ENCODE results near the gene TTBK2. TPM values are rescaled to one million over a fixed set of nuclear protein-coding genes. Genes with fewer than 3 reads are reported as not detected.
A peak's percentile ranks its signal among the peaks of the same experiment; 100 is the strongest.

Gene TTBK2
- total RNA-seq, 4 donors from 2014 or later, result 6.0 to 16.2 (median 11.9) TPM

DNA sequence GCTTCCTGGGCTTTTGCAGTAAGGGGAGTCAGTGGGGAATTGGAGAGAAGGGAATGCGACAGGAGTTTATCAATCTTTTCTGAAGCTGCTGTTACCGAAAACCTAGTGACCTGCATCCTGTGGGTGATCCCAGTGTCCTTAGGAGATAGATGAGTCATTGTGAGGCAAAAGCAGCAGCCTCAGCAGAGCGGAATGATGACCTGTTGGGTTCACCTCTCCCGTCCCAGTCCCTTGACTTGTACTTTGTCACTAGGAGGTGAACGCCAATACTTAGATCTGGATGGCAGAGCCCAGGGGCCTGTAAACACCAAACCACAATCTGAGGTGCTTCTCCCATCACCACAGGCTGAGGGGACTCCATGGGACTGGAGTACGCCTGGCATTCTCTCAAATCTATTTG is 201.5 kb downstream of the TTBK2 start:
- DNase-seq (ENCODE audit: low spot score in 2 of 2), result no peak
- 91% methylated on average over 6 of the region's 6 CpGs for WGBS, 2 donors
- intact Hi-C loops (cut with DNase I; ENCODE audit: low total_unique reads), result no loop called here
- TF ChIP-seq, protein P1, sequence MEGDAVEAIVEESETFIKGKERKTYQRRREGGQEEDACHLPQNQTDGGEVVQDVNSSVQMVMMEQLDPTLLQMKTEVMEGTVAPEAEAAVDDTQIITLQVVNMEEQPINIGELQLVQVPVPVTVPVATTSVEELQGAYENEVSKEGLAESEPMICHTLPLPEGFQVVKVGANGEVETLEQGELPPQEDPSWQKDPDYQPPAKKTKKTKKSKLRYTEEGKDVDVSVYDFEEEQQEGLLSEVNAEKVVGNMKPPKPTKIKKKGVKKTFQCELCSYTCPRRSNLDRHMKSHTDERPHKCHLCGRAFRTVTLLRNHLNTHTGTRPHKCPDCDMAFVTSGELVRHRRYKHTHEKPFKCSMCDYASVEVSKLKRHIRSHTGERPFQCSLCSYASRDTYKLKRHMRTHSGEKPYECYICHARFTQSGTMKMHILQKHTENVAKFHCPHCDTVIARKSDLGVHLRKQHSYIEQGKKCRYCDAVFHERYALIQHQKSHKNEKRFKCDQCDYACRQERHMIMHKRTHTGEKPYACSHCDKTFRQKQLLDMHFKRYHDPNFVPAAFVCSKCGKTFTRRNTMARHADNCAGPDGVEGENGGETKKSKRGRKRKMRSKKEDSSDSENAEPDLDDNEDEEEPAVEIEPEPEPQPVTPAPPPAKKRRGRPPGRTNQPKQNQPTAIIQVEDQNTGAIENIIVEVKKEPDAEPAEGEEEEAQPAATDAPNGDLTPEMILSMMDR (IDR thresholded peaks at IDR 0.05), result no peak
- no peak overlapping the region for H3K4me3 ChIP-seq (ENCODE audit: low read depth, poor library complexity, severe bottlenecking)

DNA sequence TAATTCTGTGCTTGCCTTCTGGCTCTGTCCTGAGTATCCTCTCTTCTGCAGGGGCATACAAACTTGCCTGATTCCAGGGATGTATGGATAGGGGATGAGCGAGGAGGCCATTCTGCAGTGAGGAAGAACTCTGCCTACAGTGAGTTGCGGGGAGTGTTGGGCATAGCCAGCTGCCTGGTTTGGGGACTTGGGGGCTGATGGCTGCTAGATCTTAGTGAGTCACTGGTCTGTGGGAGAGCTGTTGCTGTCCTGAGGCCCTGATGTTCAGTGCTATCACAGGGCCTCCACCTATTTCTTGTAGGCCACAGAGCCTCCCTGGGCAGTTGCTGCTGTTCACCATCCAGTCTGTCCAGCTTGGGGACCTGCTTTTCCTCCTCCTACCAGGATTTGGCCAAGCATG is 204.0 kb downstream of the TTBK2 start:
- no peak for TF ChIP-seq POLR2A (IDR thresholded peaks at IDR 0.05)
- TF ChIP-seq, protein P1 (IDR thresholded peaks at IDR 0.05), result no peak
- intact Hi-C loops (cut with DNase I; ENCODE audit: low total_unique reads), result no loop called here
- H3K4me3 ChIP-seq (ENCODE audit: low read depth, poor library complexity, severe bottlenecking), result no peak overlapping the region
- WGBS, 2 donors, result 94 to 97% methylated on average over 2 of the region's 2 CpGs
- no peak for DNase-seq (ENCODE audit: low spot score in 2 of 2)

DNA sequence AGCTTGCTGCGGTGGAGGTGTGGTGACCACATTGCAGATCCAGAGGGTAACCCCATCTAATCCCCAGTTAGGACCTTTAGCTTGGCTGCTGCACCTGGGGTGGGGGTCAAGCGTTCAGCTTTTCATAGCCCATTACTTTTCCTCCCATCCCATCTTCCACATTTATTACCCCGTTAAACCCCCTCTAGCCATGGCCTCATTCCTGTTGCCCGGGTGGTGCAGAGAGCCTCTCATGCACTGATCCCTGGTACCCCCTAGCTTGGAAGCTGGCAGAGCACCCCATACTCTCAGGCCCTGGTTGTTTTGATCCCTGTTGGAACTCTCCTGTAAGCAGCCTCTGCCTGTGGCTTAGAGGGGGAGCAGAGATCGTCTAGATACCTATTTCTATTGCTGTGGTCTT is 204.5 kb downstream of the TTBK2 start:
- peak in 1 of 2 donors; percentile 67 for DNase-seq (ENCODE audit: low spot score in 2 of 2)
- H3K4me3 ChIP-seq (ENCODE audit: low read depth, poor library complexity, severe bottlenecking), result no peak overlapping the region
- TF ChIP-seq, protein P1 (IDR thresholded peaks at IDR 0.05), result no peak
- TF ChIP-seq POLR2A (IDR thresholded peaks at IDR 0.05), result no peak
- intact Hi-C loops (cut with DNase I; ENCODE audit: low total_unique reads), result no loop called here
- 92 to 97% methylated on average over 5 of the region's 5 CpGs for whole genome bisulfite sequencing, 2 donors

DNA sequence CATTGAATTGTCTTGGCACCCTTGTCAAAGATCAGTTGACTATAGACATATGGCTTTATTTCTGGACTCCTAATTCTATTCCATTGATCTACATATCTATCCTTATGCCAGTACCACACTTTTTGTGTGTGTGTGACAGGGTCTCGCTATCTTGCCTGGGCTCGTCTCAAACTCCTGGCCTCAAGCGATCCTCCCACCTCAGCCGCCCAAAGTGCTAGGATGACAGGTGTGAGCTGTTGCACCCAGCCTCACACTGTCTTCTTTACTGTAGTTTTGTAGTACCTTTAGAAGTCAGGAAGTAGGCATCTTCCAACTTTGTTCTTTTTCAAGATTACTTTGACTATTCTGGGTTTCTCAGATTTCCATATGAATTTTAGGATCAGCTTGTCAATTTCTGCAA is 208.0 kb downstream of the TTBK2 start:
- H3K4me3 ChIP-seq (ENCODE audit: low read depth, poor library complexity, severe bottlenecking), result no peak overlapping the region
- 91 to 92% methylated on average over 4 of the region's 4 CpGs for WGBS, 2 donors
- peak in 1 of 2 donors; percentile 20 for DNase-seq (ENCODE audit: low spot score in 2 of 2)
- TF ChIP-seq, protein P1 (IDR thresholded peaks at IDR 0.05), result no peak
- no peak for TF ChIP-seq POLR2A (IDR thresholded peaks at IDR 0.05)
- intact Hi-C loops (cut with DNase I; ENCODE audit: low total_unique reads), result no loop called here

DNA sequence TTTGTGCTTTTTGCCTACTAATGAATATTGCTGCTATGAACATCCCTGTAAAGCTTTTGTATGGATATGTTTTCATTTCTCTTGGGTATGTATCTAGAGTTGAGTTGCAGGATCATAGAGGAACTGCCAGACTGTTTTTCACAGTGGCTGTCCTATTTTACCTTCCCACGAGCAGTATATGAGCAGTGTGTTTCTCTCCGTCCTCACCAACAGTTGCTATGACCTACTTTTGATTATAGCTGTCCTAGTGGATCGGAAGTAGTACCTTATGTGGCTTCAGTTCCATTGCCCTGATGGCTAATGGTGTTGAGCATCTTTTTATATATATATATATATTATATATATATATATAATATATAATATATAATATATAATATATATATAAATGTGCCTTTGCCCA is 208.8 kb downstream of the TTBK2 start:
- TF ChIP-seq, protein P1 (IDR thresholded peaks at IDR 0.05), result no peak
- no peak for TF ChIP-seq POLR2A (IDR thresholded peaks at IDR 0.05)
- WGBS, 2 donors, result 92 to 98% methylated on average over 3 of the region's 3 CpGs
- no peak for DNase-seq (ENCODE audit: low spot score in 2 of 2)
- intact Hi-C loops (cut with DNase I; ENCODE audit: low total_unique reads), result no loop called here
- no peak overlapping the region for H3K4me3 ChIP-seq (ENCODE audit: low read depth, poor library complexity, severe bottlenecking)

DNA sequence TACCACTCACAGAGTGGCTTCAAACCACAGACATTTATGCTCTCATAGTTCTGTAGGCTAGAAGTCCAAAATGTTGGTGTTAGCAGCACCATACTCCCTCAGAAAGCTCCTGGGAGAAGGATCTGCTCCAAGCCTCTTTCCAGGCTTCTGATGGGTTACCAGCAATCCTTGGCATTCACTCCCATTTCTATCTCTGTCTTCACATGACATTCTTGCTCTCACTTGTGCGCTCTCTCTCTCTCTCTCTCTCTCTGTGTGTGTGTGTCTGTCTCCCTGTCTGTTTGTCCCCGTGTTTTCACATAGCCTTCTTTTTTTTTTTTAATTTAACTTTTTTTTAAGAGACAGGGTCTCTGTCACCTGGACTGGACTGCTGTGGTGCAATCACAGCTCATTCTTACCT is 209.9 kb downstream of the TTBK2 start:
- intact Hi-C loops (cut with DNase I; ENCODE audit: low total_unique reads), result no loop called here
- DNase-seq (ENCODE audit: low spot score in 2 of 2), result peak in 1 of 2 donors; percentile 7
- TF ChIP-seq POLR2A (IDR thresholded peaks at IDR 0.05), result no peak
- TF ChIP-seq, protein P1 (IDR thresholded peaks at IDR 0.05), result no peak
- 90 to 93% methylated on average over 2 of the region's 2 CpGs for WGBS, 2 donors
- H3K4me3 ChIP-seq (ENCODE audit: low read depth, poor library complexity, severe bottlenecking), result no peak overlapping the region
